Uterus (tissue), 2 donors: ENCODE measurements around the gene TMC8.

Experiments
- POLR2A ChIP-seq, 2 donors: fragments of 450-650 bp; IDR thresholded peaks; one replicate each; pipeline ENCODE4 v1.6.1; 2016; ENCODE audit warnings: antibody characterized with exemption in 2 of 2, mild to moderate bottlenecking in 1 of 2, moderate library complexity in 1 of 2
- TF ChIP-seq, protein P1 (sequence below), 4 experiments: fragments of 200-600 bp in 2 of 4; fragments of 450-650 bp in 2 of 4; sonication (generic) in 2 of 4; IDR thresholded peaks; one replicate each; pipeline ENCODE4 v1.5.1; 2016 to 2019; ENCODE audit warnings: antibody characterized with exemption in 4 of 4, mild to moderate bottlenecking in 2 of 4, moderate library complexity in 1 of 4

DNA sequence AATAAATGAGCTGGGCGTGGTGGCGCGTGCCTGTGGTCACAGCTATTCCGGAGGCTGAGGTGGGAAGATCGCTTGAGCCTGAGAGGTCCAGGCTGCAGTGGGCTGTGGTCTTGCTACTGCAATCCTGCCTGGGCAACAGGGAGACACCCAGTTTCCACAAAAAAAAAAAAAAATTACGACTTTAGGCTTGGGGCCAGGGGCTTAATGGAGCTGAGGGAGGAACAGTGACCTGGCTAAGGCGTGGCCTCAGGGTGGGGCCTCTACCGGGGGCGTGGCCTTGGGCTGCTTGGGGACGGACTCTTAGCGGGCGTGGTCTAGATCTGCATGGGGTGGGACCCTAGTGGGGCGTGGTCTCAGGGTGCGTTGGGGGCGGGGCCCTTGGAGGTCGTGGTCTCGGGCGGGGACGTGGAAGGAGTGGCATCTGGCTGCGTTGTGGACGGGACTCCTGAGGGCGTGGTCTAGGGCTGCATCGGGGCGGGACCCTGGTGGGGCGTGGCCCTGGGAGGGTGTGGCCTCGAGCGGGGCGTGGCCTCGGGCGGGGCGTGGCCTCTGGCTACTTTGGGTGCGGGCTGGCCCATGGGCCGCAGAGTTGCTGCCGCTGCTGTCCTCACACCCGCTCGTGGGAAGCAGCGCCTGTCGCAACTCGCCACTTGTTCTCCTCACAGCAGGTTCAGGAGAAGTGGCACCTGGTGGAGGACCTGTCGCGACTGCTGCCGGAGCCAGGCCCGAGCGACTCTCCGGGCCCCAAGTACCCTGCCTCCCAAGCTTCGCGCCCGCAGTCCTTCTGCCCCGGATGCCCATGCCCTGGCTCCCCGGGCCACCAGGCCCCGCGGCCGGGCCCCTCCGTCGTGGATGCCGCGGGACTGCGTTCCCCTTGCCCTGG, 9.8 kb downstream of the TMC8 start:
- TF ChIP-seq POLR2A (IDR thresholded peaks at IDR 0.05), result peak; percentile 20 to 57
- TF ChIP-seq, protein P1, sequence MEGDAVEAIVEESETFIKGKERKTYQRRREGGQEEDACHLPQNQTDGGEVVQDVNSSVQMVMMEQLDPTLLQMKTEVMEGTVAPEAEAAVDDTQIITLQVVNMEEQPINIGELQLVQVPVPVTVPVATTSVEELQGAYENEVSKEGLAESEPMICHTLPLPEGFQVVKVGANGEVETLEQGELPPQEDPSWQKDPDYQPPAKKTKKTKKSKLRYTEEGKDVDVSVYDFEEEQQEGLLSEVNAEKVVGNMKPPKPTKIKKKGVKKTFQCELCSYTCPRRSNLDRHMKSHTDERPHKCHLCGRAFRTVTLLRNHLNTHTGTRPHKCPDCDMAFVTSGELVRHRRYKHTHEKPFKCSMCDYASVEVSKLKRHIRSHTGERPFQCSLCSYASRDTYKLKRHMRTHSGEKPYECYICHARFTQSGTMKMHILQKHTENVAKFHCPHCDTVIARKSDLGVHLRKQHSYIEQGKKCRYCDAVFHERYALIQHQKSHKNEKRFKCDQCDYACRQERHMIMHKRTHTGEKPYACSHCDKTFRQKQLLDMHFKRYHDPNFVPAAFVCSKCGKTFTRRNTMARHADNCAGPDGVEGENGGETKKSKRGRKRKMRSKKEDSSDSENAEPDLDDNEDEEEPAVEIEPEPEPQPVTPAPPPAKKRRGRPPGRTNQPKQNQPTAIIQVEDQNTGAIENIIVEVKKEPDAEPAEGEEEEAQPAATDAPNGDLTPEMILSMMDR (IDR thresholded peaks at IDR 0.05), result no peak
